Right renal cortex interstitium (tissue), 3 donors: ENCODE results near the gene MRC2. TPM values are rescaled to one million over a fixed set of nuclear protein-coding genes. Genes with fewer than 3 reads are reported as not detected.

Experiments used
- DNase-seq, 3 donors: peaks; one replicate each; pipeline ENCODE4 v3.0.0-alpha.2; 2013; ENCODE audit warnings: low read depth in 3 of 3, low spot score in 2 of 3
- polyA plus RNA-seq, 3 donors: library from polyadenylated mRNA; unstranded; fragments of 120-200 nt; gene quantifications; one replicate each; pipeline ENCODE4 v1.2.1, GENCODE V29; 2013; ENCODE audit not compliant: insufficient read length in 3 of 3

Gene MRC2
- polyA plus RNA-seq, 3 donors: 52.0 to 56.7 (median 55.8) TPM

GRCh38 chr17:62716834-62717588 is 89.5 kb downstream of the MRC2 start:
- DNase-seq: no peak

- no peak for DNase-seq
Measured at GRCh38 chr17:62717589-62717855, 90.1 kb downstream of the MRC2 start.

- no peak for DNase-seq
Measured at GRCh38 chr17:62717889-62718288, 90.4 kb downstream of the MRC2 start.

- DNase-seq: no peak
Measured at GRCh38 chr17:62718429-62718828, 91.0 kb downstream of the MRC2 start.

- no peak for DNase-seq
Measured at GRCh38 chr17:62719586-62719985, 92.1 kb downstream of the MRC2 start.

- DNase-seq: no peak
Measured at GRCh38 chr17:62720126-62720850, 92.8 kb downstream of the MRC2 start.

- DNase-seq: no peak
Measured at GRCh38 chr17:62722625-62723024, 95.2 kb downstream of the MRC2 start.

GRCh38 chr17:62723842-62724241 is 96.4 kb downstream of the MRC2 start:
- no peak for DNase-seq

- no peak for DNase-seq
Measured at GRCh38 chr17:62724398-62725146, 97.1 kb downstream of the MRC2 start.

GRCh38 chr17:62725791-62726249 is 98.3 kb downstream of the MRC2 start:
- DNase-seq: no peak

- DNase-seq: no peak
Measured at GRCh38 chr17:62727916-62728672, 100.6 kb downstream of the MRC2 start.

GRCh38 chr17:62732125-62732524 is 104.7 kb downstream of the MRC2 start:
- DNase-seq: no peak

GRCh38 chr17:62735044-62735651 is 107.7 kb downstream of the MRC2 start:
- no peak for DNase-seq

- DNase-seq: no peak
Measured at GRCh38 chr17:62737513-62737912, 110.0 kb downstream of the MRC2 start.

GRCh38 chr17:62738281-62738680 is 110.8 kb downstream of the MRC2 start:
- no peak for DNase-seq

GRCh38 chr17:62739645-62740388 is 112.3 kb downstream of the MRC2 start:
- no peak for DNase-seq

GRCh38 chr17:62741290-62741689 is 113.8 kb downstream of the MRC2 start:
- no peak for DNase-seq
